Raji (cell line): ENCODE results near the gene TSPAN5.

Experiments
- POLR2A ChIP-seq: IDR thresholded peaks from 2 replicates; pipeline ENCODE4 v1.6.1; 2011; ENCODE audit warnings: low read depth, low read length, control low read depth; ENCODE audit not compliant: insufficient read depth

Gene TSPAN5

GRCh38 chr4:98658287-98659105 is at the start of gene TSPAN5:
TSPAN5 (minus strand) TSS chr4:98658611.
- TF ChIP-seq POLR2A: no peak

- TF ChIP-seq POLR2A: no peak
Measured at GRCh38 chr4:98706935-98707334, 48.5 kb upstream of the TSPAN5 start.

GRCh38 chr4:98706200-98706813 is 47.9 kb upstream of the TSPAN5 start:
- TF ChIP-seq POLR2A: no peak

GRCh38 chr4:98700656-98701055 is 42.2 kb upstream of the TSPAN5 start:
- TF ChIP-seq POLR2A: no peak

GRCh38 chr4:98694076-98694475 is 35.7 kb upstream of the TSPAN5 start:
- TF ChIP-seq POLR2A: no peak

- no peak for TF ChIP-seq POLR2A
Measured at GRCh38 chr4:98692411-98692810, 34.0 kb upstream of the TSPAN5 start.

- no peak for TF ChIP-seq POLR2A
Measured at GRCh38 chr4:98691588-98691987, 33.2 kb upstream of the TSPAN5 start.

- TF ChIP-seq POLR2A: no peak
Measured at GRCh38 chr4:98689507-98690174, 31.2 kb upstream of the TSPAN5 start.

GRCh38 chr4:98688411-98689290 is 30.2 kb upstream of the TSPAN5 start:
- TF ChIP-seq POLR2A: no peak

- TF ChIP-seq POLR2A: no peak
Measured at GRCh38 chr4:98687876-98688275, 29.5 kb upstream of the TSPAN5 start.

GRCh38 chr4:98686847-98687246 is 28.4 kb upstream of the TSPAN5 start:
- TF ChIP-seq POLR2A: no peak

GRCh38 chr4:98686043-98686707 is 27.8 kb upstream of the TSPAN5 start:
- TF ChIP-seq POLR2A: no peak

- no peak for TF ChIP-seq POLR2A
Measured at GRCh38 chr4:98685225-98686042, 27.0 kb upstream of the TSPAN5 start.

- TF ChIP-seq POLR2A: no peak
Measured at GRCh38 chr4:98682719-98683118, 24.3 kb upstream of the TSPAN5 start.
